GM06990 (cell line): ENCODE data around the gene SH2D5.
A peak's percentile ranks its signal among the peaks of the same experiment; 100 is the strongest.

Experiments
- DNase-seq: peaks from one replicate; pipeline ENCODE4 v3.0.0-alpha.2; 2011; ENCODE audit not compliant: insufficient read length; ENCODE audit errors: extremely low read depth
- H3K27me3 ChIP-seq: replicated peaks from 2 replicates; pipeline ENCODE4 v1.6.0; 2011; ENCODE audit warnings: low read length; ENCODE audit not compliant: control insufficient read depth, insufficient read depth
- H3K36me3 ChIP-seq: 2 replicates; pipeline ENCODE4 v1.5.1; 2011; ENCODE audit warnings: low read length; ENCODE audit not compliant: control insufficient read depth, insufficient read depth
- H3K4me3 ChIP-seq: replicated peaks from 2 replicates; pipeline ENCODE4 v1.5.1; 2011; ENCODE audit warnings: low read depth, mild to moderate bottlenecking, control low read depth, low read length
- CTCF ChIP-seq: IDR thresholded peaks from 2 replicates; pipeline ENCODE4 v1.5.1; 2011; ENCODE audit warnings: low read length, control low read depth, mild to moderate bottlenecking, inconsistent platforms; ENCODE audit not compliant: insufficient read depth, poor library complexity, severe bottlenecking

Gene SH2D5

GRCh38 chr1:20740781-20741180 is 8.3 kb upstream of the SH2D5 start:
- Histone ChIP-seq H3K27me3 (no peaks in the 10 kb centered on the region), H3K4me3 (no peak overlapping the region), H3K36me3 (peaks cover 6% of the 10 kb centered on the region)
- TF ChIP-seq CTCF = no peak
- DNase-seq = no peak

DNA sequence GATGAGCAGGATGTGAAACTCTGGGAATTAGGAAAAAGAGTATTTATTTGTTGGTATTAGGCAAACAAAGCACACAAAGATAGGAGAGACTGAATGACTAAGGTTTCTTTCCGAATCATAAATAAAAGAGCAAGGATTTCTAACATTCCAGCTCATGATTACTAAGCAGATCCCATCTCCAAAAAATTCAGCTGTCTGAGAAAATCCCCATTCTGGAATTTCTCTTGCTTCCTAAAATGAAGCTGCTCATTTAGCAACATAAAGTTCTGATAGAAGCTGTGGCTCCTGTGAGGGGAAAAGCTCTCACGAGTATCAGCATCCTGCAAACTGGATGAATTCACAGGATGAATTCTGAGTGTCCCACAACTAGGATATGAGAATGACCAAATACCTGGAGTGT is 6.7 kb upstream of the SH2D5 start:
- Histone ChIP-seq H3K4me3 (no peak overlapping the region), H3K36me3 (peaks cover 2% of the 10 kb centered on the region), H3K27me3 (no peaks in the 10 kb centered on the region)
- DNase-seq = no peak
- TF ChIP-seq CTCF = no peak

DNA sequence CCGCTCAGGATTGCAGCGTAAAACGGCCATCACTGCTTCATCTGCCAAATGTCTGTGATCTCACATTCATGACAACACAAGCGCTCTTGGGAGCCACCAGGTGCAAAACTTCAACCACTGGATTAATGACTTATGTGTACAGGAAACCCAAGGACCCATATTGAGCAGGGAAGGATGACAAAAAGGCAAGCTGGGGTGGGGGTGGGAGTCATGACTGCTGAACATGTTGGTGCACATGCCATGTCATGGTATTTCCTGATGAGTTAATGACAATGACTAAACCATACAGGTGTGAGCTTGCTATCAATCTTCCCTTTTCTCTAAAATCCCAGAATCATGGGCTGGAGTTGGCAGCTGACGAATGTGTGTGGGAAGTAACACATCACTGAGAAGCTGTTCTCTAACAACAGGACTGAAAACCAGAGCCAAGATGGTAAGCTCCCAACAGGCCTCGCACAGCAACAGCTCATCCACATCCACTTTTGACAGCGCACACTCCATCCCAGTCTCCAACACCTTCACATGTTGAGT is 3.1 kb upstream of the SH2D5 start:
- Histone ChIP-seq H3K36me3 (peaks cover 2% of the 10 kb centered on the region), H3K4me3 (no peak overlapping the region), H3K27me3 (peaks cover 2% of the 10 kb centered on the region; the same call in 1 of the 2 replicates)
- no peak for TF ChIP-seq CTCF
- no peak for DNase-seq

DNA sequence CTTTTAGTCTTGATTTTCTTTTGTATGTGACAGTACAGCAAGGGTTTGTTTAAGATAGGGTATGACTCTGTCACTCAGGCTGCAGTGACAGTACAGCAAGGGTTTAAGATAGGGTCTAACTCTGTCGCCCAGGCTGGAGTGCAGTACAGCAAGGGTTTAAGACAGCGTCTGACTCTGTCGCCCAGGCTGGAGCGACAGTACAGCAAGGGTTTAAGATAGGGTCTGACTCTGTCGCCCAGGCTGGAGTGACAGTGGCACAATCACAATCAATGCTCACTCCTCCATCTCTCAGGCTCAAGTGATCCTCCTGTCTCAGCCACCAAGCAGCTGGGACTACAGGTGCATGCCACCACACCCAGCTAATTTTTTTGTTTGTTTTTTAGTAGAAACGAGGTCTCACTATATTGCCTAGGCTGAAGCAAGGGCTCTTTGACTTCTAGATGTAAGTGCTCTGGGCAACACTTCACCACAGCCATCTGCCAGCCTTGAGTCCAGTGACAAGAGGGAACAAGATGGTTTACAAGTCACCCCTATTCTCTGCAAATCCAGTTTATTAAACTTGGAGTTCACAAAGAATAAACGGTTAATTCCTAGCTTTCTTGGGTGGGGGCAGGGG is 965 bp upstream of the SH2D5 start:
- DNase-seq = no peak
- no peak overlapping the region for H3K4me3 ChIP-seq
- TF ChIP-seq CTCF = no peak
- no peaks in the 10 kb centered on the region; the same call in 1 of the 2 replicates for H3K36me3 ChIP-seq
- H3K27me3 ChIP-seq = peaks cover 3% of the 10 kb centered on the region; the same call in 1 of the 2 replicates

DNA sequence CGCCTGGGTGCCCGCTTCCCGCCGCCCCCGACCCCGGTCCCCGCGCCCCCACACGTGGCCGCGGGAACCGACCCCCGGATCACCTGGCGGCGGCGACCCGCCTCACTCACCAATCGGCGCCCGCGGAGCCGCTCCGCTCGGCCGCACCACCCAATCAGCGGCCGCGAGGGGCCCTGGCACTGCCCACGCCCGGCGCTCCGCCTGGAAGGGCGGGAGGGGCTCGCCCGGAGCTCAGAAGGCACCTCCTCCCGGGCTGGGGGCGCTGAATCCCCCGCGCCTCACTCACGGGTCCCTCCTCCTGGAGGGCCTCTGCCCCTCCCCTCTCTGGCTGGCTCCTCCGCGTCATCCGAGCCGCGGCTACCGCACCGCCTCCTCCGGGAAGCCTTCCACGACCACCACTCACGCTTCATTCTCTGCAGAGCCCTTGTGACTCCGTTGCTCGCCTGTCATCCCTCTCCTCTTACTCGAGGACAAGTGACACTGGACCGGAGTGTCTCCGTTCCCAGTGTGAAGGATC is 374 bp downstream of the SH2D5 start:
- no peak for TF ChIP-seq CTCF
- peak; percentile 61 for DNase-seq
- Histone ChIP-seq H3K4me3 (peak overlapping the region; percentile 56), H3K36me3 (no peaks in the 10 kb centered on the region), H3K27me3 (peaks cover 3% of the 10 kb centered on the region; the same call in 1 of the 2 replicates)
